ENCODE measurements around the gene ESD. TPM values are rescaled to one million over a fixed set of nuclear protein-coding genes. Genes with fewer than 3 reads are reported as not detected.

ESD gene
- total RNA-seq, 1 donor from 2014 or later, result 109 TPM

DNA sequence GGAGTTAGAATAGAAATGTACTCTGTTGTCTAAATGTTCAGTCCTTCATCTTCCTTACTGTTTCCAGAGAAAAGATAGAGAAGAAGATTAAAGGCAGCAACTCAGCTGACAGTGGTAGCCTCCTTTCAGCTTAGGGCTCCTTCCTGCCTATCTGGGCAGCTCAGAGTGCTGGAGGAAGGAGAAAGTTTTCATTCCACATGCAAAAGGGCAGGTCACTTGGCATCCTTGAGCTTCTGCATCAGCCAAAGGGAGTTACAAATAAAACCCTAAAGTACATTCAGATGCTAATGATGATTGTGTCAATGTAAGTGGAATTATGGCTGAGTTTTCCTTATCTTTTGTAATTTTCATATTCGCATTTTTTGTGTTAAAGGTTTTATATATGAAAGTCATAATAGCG is 58.9 kb downstream of the ESD start:
- H3K4me3 Mint-ChIP-seq, result no peak overlapping the region
- no peak for TF ChIP-seq CTCF (IDR thresholded peaks at IDR 0.05; ENCODE audit: unreplicated experiment)
- no peak overlapping the region for H3K27ac Mint-ChIP-seq

GRCh38 chr13:46736541-46737310 is 60.2 kb downstream of the ESD start:
- DNase-seq (ENCODE audit: low spot score in 2 of 2, unreplicated experiment in 2 of 2), result no peak
- TF ChIP-seq CTCF (IDR thresholded peaks at IDR 0.05; ENCODE audit: unreplicated experiment), result no peak
- H3K36me3 Mint-ChIP-seq, result peaks cover 28% of the 10 kb centered on the region
- H3K9me3 Mint-ChIP-seq, result no peaks in the 10 kb centered on the region
- H3K4me3 Mint-ChIP-seq, result no peak overlapping the region
- H3K4me1 Mint-ChIP-seq, result peaks cover 3% of the 10 kb centered on the region
- H3K27me3 Mint-ChIP-seq (ENCODE audit: low read depth), result no peaks in the 10 kb centered on the region
- H3K27ac Mint-ChIP-seq, result no peak overlapping the region

More for the DNA sequence above, 58.9 kb downstream of the ESD start:
- H3K4me1 Mint-ChIP-seq, result peaks cover 5% of the 10 kb centered on the region
- H3K27me3 Mint-ChIP-seq (ENCODE audit: low read depth), result no peaks in the 10 kb centered on the region
- H3K9me3 Mint-ChIP-seq, result no peaks in the 10 kb centered on the region
- DNase-seq (ENCODE audit: low spot score in 2 of 2, unreplicated experiment in 2 of 2), result no peak
- peaks cover 21% of the 10 kb centered on the region for H3K36me3 Mint-ChIP-seq

DNA sequence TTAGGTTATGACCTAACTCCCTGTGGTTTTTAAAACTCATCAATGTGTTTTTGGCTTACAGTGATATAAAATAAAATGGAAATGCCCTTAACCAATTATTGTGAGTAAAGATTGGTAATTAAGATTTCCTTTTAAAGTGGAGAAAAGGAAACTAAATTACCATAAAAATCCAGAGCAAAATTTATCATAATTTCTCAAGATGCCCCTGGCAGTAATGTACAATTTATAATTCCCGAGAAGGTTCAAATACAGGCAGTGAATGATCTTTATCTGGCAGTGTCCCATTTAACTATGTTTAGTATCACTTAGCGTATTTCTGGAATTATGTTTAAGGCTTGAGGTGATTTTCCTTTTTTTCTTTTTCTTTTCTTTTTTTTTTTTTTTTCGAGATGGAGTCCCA is 61.5 kb downstream of the ESD start:
- H3K4me3 Mint-ChIP-seq, result no peak overlapping the region
- no peak overlapping the region for H3K27ac Mint-ChIP-seq
- H3K36me3 Mint-ChIP-seq, result peaks cover 24% of the 10 kb centered on the region
- no peak for DNase-seq (ENCODE audit: low spot score in 2 of 2, unreplicated experiment in 2 of 2)
- TF ChIP-seq CTCF (IDR thresholded peaks at IDR 0.05; ENCODE audit: unreplicated experiment), result no peak
- H3K9me3 Mint-ChIP-seq, result no peaks in the 10 kb centered on the region
- peaks cover 3% of the 10 kb centered on the region for H3K4me1 Mint-ChIP-seq
- H3K27me3 Mint-ChIP-seq (ENCODE audit: low read depth), result no peaks in the 10 kb centered on the region

- no peaks in the 10 kb centered on the region for H3K9me3 Mint-ChIP-seq
- H3K4me1 Mint-ChIP-seq, result peaks cover under 1% of the 10 kb centered on the region
- H3K27ac Mint-ChIP-seq, result no peak overlapping the region
- TF ChIP-seq CTCF (IDR thresholded peaks at IDR 0.05; ENCODE audit: unreplicated experiment), result no peak
- no peak overlapping the region for H3K4me3 Mint-ChIP-seq
- DNase-seq (ENCODE audit: low spot score in 2 of 2, unreplicated experiment in 2 of 2), result no peak
- H3K27me3 Mint-ChIP-seq (ENCODE audit: low read depth), result no peaks in the 10 kb centered on the region
- H3K36me3 Mint-ChIP-seq, result peaks cover 45% of the 10 kb centered on the region
Observed at GRCh38 chr13:46731535-46731934, 65.4 kb downstream of the ESD start.

DNA sequence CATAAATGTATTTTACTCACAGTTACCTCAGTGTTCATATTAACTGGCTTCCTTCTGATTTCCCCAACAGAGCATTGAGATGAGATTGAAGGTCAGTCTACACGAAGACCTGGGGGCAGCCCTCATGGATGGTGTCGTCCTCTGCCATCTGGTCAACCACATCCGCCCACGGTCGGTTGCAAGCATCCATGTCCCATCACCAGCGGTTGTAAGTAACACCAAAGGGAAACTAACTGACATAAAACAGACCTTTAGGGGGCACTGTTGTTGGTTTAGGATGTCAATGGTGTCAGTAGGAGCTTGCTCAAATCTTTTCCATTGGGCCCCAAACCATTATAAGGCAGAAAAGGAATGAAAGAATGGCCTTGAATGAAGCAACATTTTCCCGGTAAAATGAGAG is 68.2 kb downstream of the ESD start:
- no peak for TF ChIP-seq CTCF (IDR thresholded peaks at IDR 0.05; ENCODE audit: unreplicated experiment)
- H3K9me3 Mint-ChIP-seq, result peaks cover 9% of the 10 kb centered on the region
- no peak overlapping the region for H3K4me3 Mint-ChIP-seq
- no peak for DNase-seq (ENCODE audit: low spot score in 2 of 2, unreplicated experiment in 2 of 2)
- H3K27ac Mint-ChIP-seq, result no peak overlapping the region
- no peaks in the 10 kb centered on the region for H3K27me3 Mint-ChIP-seq (ENCODE audit: low read depth)
- H3K36me3 Mint-ChIP-seq, result peaks cover 51% of the 10 kb centered on the region
- H3K4me1 Mint-ChIP-seq, result no peaks in the 10 kb centered on the region

Data from mesothelial cell of epicardium (in vitro differentiated cells).